ENCODE data around the gene DYDC2.

- TF ChIP-seq CTCF (IDR thresholded peaks at IDR 0.05): no peak
- TF ChIP-seq POLR2A (IDR thresholded peaks at IDR 0.05): no peak
Measured at GRCh38 chr10:80321183-80321582, 35.4 kb upstream of the DYDC2 start.

Measured in gastroesophageal sphincter (tissue), 3 donors.